ENCODE measurements around the gene STEAP3. TPM values are rescaled to one million over a fixed set of nuclear protein-coding genes. Genes with fewer than 3 reads are reported as not detected.
A peak's percentile ranks its signal among the peaks of the same experiment; 100 is the strongest.

STEAP3 gene
- total and polyA plus RNA-seq, 5 donors, result 4.8 to 12.4 (median 9.3) TPM

GRCh38 chr2:119236796-119237195 is 13.2 kb downstream of the STEAP3 start:
- H3K27me3 ChIP-seq (ENCODE audit: control insufficient read depth, insufficient read depth), result no peaks in the 10 kb centered on the region
- no peaks in the 10 kb centered on the region for H3K4me1 ChIP-seq (ENCODE audit: control insufficient read depth, insufficient read depth, low read length)
- WGBS, result 92% methylated on average over 1 of the region's 1 CpG
- ATAC-seq (no peak), DNase-seq (no peak)
- H3K27ac ChIP-seq (ENCODE audit: low read length), result no peak overlapping the region
- H3K4me3 ChIP-seq (ENCODE audit: low read length), result no peak overlapping the region
- intact Hi-C loops (cut with DNase I), result no loop called here
- no peaks in the 10 kb centered on the region for H3K9me3 ChIP-seq (ENCODE audit: control insufficient read depth, low read length)

GRCh38 chr2:119240311-119241204 is 16.9 kb downstream of the STEAP3 start:
- Histone ChIP-seq H3K27me3 (ENCODE audit: control insufficient read depth, insufficient read depth) (no peaks in the 10 kb centered on the region), H3K4me3 (ENCODE audit: low read length) (no peak overlapping the region), H3K4me1 (ENCODE audit: control insufficient read depth, insufficient read depth, low read length) (no peaks in the 10 kb centered on the region), H3K9me3 (ENCODE audit: control insufficient read depth, low read length) (no peaks in the 10 kb centered on the region), H3K27ac (ENCODE audit: low read length) (peak overlapping the region; percentile 65)
- peak; percentile 70 to 90 (median 86) for DNase-seq
- peak; percentile 88 to 91 for ATAC-seq
- intact Hi-C loops (cut with DNase I), result no loop called here
- 60% methylated on average over 15 of the region's 15 CpGs for WGBS

- intact Hi-C loops (cut with DNase I), result no loop called here
These were observed 17.5 kb downstream of the STEAP3 start for GRCh38 chr2:119241205-119241532.

GRCh38 chr2:119242276-119243119 is 18.9 kb downstream of the STEAP3 start:
- Histone ChIP-seq H3K4me3 (ENCODE audit: low read length) (no peak overlapping the region), H3K27me3 (ENCODE audit: control insufficient read depth, insufficient read depth) (no peaks in the 10 kb centered on the region), H3K4me1 (ENCODE audit: control insufficient read depth, insufficient read depth, low read length) (no peaks in the 10 kb centered on the region), H3K27ac (ENCODE audit: low read length) (no peak overlapping the region), H3K9me3 (ENCODE audit: control insufficient read depth, low read length) (no peaks in the 10 kb centered on the region)
- 87% methylated on average over 17 of the region's 17 CpGs for whole genome bisulfite sequencing
- ATAC-seq, result no peak
- DNase-seq, result no peak
- intact Hi-C loops (cut with DNase I), result no loop called here

More at GRCh38 chr2:119241205-119241532, 17.5 kb downstream of the STEAP3 start:
- ATAC-seq, result no peak
- Histone ChIP-seq H3K9me3 (ENCODE audit: control insufficient read depth, low read length) (no peaks in the 10 kb centered on the region), H3K4me3 (ENCODE audit: low read length) (no peak overlapping the region), H3K27me3 (ENCODE audit: control insufficient read depth, insufficient read depth) (no peaks in the 10 kb centered on the region), H3K4me1 (ENCODE audit: control insufficient read depth, insufficient read depth, low read length) (no peaks in the 10 kb centered on the region), H3K27ac (ENCODE audit: low read length) (no peak overlapping the region)
- DNase-seq, result no peak
- WGBS, result 84% methylated on average over 5 of the region's 5 CpGs

GRCh38 chr2:119243621-119244020 is 20.0 kb downstream of the STEAP3 start:
- Histone ChIP-seq H3K4me3 (ENCODE audit: low read length) (no peak overlapping the region), H3K27me3 (ENCODE audit: control insufficient read depth, insufficient read depth) (no peaks in the 10 kb centered on the region), H3K4me1 (ENCODE audit: control insufficient read depth, insufficient read depth, low read length) (no peaks in the 10 kb centered on the region), H3K27ac (ENCODE audit: low read length) (no peak overlapping the region), H3K9me3 (ENCODE audit: control insufficient read depth, low read length) (no peaks in the 10 kb centered on the region)
- WGBS, result 76% methylated on average over 2 of the region's 2 CpGs
- intact Hi-C loops (cut with DNase I), result no loop called here
- no peak for ATAC-seq
- DNase-seq, result no peak

- 91% methylated on average over 17 of the region's 17 CpGs for WGBS
- Histone ChIP-seq H3K9me3 (ENCODE audit: control insufficient read depth, low read length) (no peaks in the 10 kb centered on the region), H3K4me1 (ENCODE audit: control insufficient read depth, insufficient read depth, low read length) (no peaks in the 10 kb centered on the region), H3K27ac (ENCODE audit: low read length) (no peak overlapping the region), H3K4me3 (ENCODE audit: low read length) (no peak overlapping the region), H3K27me3 (ENCODE audit: control insufficient read depth, insufficient read depth) (no peaks in the 10 kb centered on the region)
- no peak for ATAC-seq
- intact Hi-C loops (cut with DNase I), result no loop called here
- DNase-seq, result no peak
These were observed 21.6 kb downstream of the STEAP3 start for GRCh38 chr2:119245076-119245840.

GRCh38 chr2:119245841-119246230 is 22.2 kb downstream of the STEAP3 start:
- intact Hi-C loops (cut with DNase I), result no loop called here

GRCh38 chr2:119246884-119247843 is 23.5 kb downstream of the STEAP3 start:
- ATAC-seq, result no peak
- no peak for DNase-seq
- H3K9me3 ChIP-seq (ENCODE audit: control insufficient read depth, low read length), result no peaks in the 10 kb centered on the region
- H3K27me3 ChIP-seq (ENCODE audit: control insufficient read depth, insufficient read depth), result no peaks in the 10 kb centered on the region
- H3K27ac ChIP-seq (ENCODE audit: low read length), result no peak overlapping the region
- no peaks in the 10 kb centered on the region for H3K4me1 ChIP-seq (ENCODE audit: control insufficient read depth, insufficient read depth, low read length)
- 92% methylated on average over 24 of the region's 24 CpGs for WGBS
- no peak overlapping the region for H3K4me3 ChIP-seq (ENCODE audit: low read length)
- intact Hi-C loops (cut with DNase I), result no loop called here

More at GRCh38 chr2:119245841-119246230, 22.2 kb downstream of the STEAP3 start:
- ATAC-seq (no peak), DNase-seq (no peak)
- no peaks in the 10 kb centered on the region for H3K27me3 ChIP-seq (ENCODE audit: control insufficient read depth, insufficient read depth)
- H3K4me1 ChIP-seq (ENCODE audit: control insufficient read depth, insufficient read depth, low read length), result no peaks in the 10 kb centered on the region
- no peak overlapping the region for H3K4me3 ChIP-seq (ENCODE audit: low read length)
- WGBS, result 97% methylated on average over 3 of the region's 3 CpGs
- no peaks in the 10 kb centered on the region for H3K9me3 ChIP-seq (ENCODE audit: control insufficient read depth, low read length)
- no peak overlapping the region for H3K27ac ChIP-seq (ENCODE audit: low read length)

GRCh38 chr2:119247844-119248271 is 24.2 kb downstream of the STEAP3 start:
- ATAC-seq (no peak), DNase-seq (no peak)
- 97% methylated on average over 29 of the region's 29 CpGs for WGBS
- no peak overlapping the region for H3K27ac ChIP-seq (ENCODE audit: low read length)
- no peaks in the 10 kb centered on the region for H3K27me3 ChIP-seq (ENCODE audit: control insufficient read depth, insufficient read depth)
- H3K4me1 ChIP-seq (ENCODE audit: control insufficient read depth, insufficient read depth, low read length), result no peaks in the 10 kb centered on the region
- no peaks in the 10 kb centered on the region for H3K9me3 ChIP-seq (ENCODE audit: control insufficient read depth, low read length)
- intact Hi-C loops (cut with DNase I), result no loop called here
- no peak overlapping the region for H3K4me3 ChIP-seq (ENCODE audit: low read length)

GRCh38 chr2:119248311-119248710 is 24.7 kb downstream of the STEAP3 start:
- no peak overlapping the region for H3K4me3 ChIP-seq (ENCODE audit: low read length)
- ATAC-seq, result no peak
- H3K27ac ChIP-seq (ENCODE audit: low read length), result no peak overlapping the region
- 84% methylated on average over 7 of the region's 7 CpGs for WGBS
- H3K9me3 ChIP-seq (ENCODE audit: control insufficient read depth, low read length), result no peaks in the 10 kb centered on the region
- no peaks in the 10 kb centered on the region for H3K4me1 ChIP-seq (ENCODE audit: control insufficient read depth, insufficient read depth, low read length)
- intact Hi-C loops (cut with DNase I), result no loop called here
- DNase-seq, result no peak
- no peaks in the 10 kb centered on the region for H3K27me3 ChIP-seq (ENCODE audit: control insufficient read depth, insufficient read depth)

Data from right cardiac atrium (tissue), 5 donors.